ENCODE measurements around the gene PFKFB2.

GRCh38 chr1:207069061-207069460 is 16.0 kb downstream of the PFKFB2 start:
- TF ChIP-seq ZNF76 (tag by site-specific recombination; IDR thresholded peaks at IDR 0.05; ENCODE audit: borderline replicate concordance, low read depth), result no peak
- TF ChIP-seq, protein P1, sequence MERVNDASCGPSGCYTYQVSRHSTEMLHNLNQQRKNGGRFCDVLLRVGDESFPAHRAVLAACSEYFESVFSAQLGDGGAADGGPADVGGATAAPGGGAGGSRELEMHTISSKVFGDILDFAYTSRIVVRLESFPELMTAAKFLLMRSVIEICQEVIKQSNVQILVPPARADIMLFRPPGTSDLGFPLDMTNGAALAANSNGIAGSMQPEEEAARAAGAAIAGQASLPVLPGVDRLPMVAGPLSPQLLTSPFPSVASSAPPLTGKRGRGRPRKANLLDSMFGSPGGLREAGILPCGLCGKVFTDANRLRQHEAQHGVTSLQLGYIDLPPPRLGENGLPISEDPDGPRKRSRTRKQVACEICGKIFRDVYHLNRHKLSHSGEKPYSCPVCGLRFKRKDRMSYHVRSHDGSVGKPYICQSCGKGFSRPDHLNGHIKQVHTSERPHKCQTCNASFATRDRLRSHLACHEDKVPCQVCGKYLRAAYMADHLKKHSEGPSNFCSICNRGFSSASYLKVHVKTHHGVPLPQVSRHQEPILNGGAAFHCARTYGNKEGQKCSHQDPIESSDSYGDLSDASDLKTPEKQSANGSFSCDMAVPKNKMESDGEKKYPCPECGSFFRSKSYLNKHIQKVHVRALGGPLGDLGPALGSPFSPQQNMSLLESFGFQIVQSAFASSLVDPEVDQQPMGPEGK (tag by site-specific recombination; IDR thresholded peaks at IDR 0.05), result no peak

Data from HEK293 (cell line).